ENCODE data around the gene ATP8A1. TPM values are rescaled to one million over a fixed set of nuclear protein-coding genes. Genes with fewer than 3 reads are reported as not detected.

Gene ATP8A1
- total and polyA plus RNA-seq, 5 experiments from 2014 or later = 17.5 to 117 (median 31.1) TPM

Other genes with a start within 250 kb of the ATP8A1 start
- gene GRXCR1, start 235.6 kb upstream of the ATP8A1 start, total RNA-seq = not detected
- not detected for gene GRXCR1, start 235.6 kb upstream of the ATP8A1 start, polyA plus RNA-seq